ENCODE results near the gene NEU4.

DNA sequence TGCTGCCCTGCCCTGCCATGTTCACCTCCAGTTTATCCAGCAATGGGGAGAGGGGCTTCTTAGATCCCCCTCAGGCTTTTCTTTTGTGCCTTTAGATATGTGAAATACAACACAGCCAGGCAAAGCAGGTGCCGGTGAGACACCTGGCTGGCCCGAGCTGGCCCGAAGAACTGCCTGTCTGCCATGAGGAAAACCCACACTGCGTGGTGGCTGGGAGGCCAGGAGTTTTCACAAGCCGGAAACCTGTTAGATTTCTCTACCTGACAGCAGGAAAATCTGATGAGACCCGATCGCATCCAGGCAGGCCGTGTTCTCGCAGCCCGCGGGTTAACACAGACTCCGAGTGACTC lies 38.1 kb upstream of the NEU4 start:
- TF ChIP-seq CTCF (conservative IDR thresholded peaks at IDR 0.05; ENCODE audit: low read length) (no peak), EZH2phosphoT487 (IDR thresholded peaks at IDR 0.05; ENCODE audit: borderline replicate concordance, low read depth, low read length) (no peak)

All from OCI-LY7 (cell line).